Stimulated activated CD8-positive, alpha-beta memory T cell treated with anti-CD3 and anti-CD28 coated beads, Interleukin-7, amount 100 ng/mL, for 48 hours (primary cell): ENCODE measurements around the gene GRIP2.

Source experiments
- DNase-seq, 2 donors: peaks; one replicate each; pipeline ENCODE4 v3.0.0-alpha.2; 2020; ENCODE audit warnings: low read depth in 1 of 2; ENCODE audit errors: extremely low read depth in 1 of 2

Gene GRIP2

GRCh38 chr3:14472471-14473351 lies 67.4 kb downstream of the GRIP2 start:
- peak in 1 of 2 donors; percentile 31 for DNase-seq

- no peak for DNase-seq
Measured at GRCh38 chr3:14471690-14472089, 68.5 kb downstream of the GRIP2 start.

GRCh38 chr3:14471016-14471415 lies 69.1 kb downstream of the GRIP2 start:
- no peak for DNase-seq

- DNase-seq: no peak
Measured at GRCh38 chr3:14470461-14470860, 69.7 kb downstream of the GRIP2 start.

GRCh38 chr3:14468621-14468981 lies 71.5 kb downstream of the GRIP2 start:
- no peak for DNase-seq

GRCh38 chr3:14467814-14468620 lies 72.1 kb downstream of the GRIP2 start:
- no peak for DNase-seq

GRCh38 chr3:14466179-14466903 lies 73.8 kb downstream of the GRIP2 start:
- DNase-seq: no peak

- no peak for DNase-seq
Measured at GRCh38 chr3:14465425-14465824, 74.7 kb downstream of the GRIP2 start.

GRCh38 chr3:14464521-14464920 lies 75.6 kb downstream of the GRIP2 start:
- DNase-seq: no peak

- no peak for DNase-seq
Measured at GRCh38 chr3:14464141-14464465, 76.0 kb downstream of the GRIP2 start.

- DNase-seq: no peak
Measured at GRCh38 chr3:14463330-14464140, 76.6 kb downstream of the GRIP2 start.

- no peak for DNase-seq
Measured at GRCh38 chr3:14462738-14463137, 77.4 kb downstream of the GRIP2 start.

GRCh38 chr3:14461748-14462324 lies 78.3 kb downstream of the GRIP2 start:
- no peak for DNase-seq

- no peak for DNase-seq
Measured at GRCh38 chr3:14461006-14461747, 79.0 kb downstream of the GRIP2 start.

GRCh38 chr3:14460342-14461005 lies 79.7 kb downstream of the GRIP2 start:
- no peak for DNase-seq

- DNase-seq: no peak
Measured at GRCh38 chr3:14459787-14460186, 80.4 kb downstream of the GRIP2 start.

GRCh38 chr3:14459384-14459783 lies 80.8 kb downstream of the GRIP2 start:
- DNase-seq: no peak

GRCh38 chr3:14458434-14459275 lies 81.5 kb downstream of the GRIP2 start:
- DNase-seq: no peak
